ENCODE measurements around the gene METRN.

- TF ChIP-seq CTCF (IDR thresholded peaks at IDR 0.05) (no peak), POLR2A (IDR thresholded peaks at IDR 0.05; ENCODE audit: low read depth) (no peak), POLR2AphosphoS5 (IDR thresholded peaks at IDR 0.05) (no peak)
Measured at GRCh38 chr16:710500-711075, 4.3 kb upstream of the METRN start.

All from esophagus muscularis mucosa (tissue), 3 donors.